Chondrocyte (in vitro differentiated cells): Measurements from ENCODE around the gene KCNA3. TPM values are rescaled to one million over a fixed set of nuclear protein-coding genes. Genes with fewer than 3 reads are reported as not detected.

Experiments
- DNase-seq: peaks from one replicate; pipeline ENCODE4 v3.0.0; 2021; ENCODE audit warnings: mixed read lengths, low spot score
- H3K27ac Mint-ChIP-seq: one replicate; pipeline ENCODE4 v1.8.0; 2021; ENCODE audit warnings: mild to moderate bottlenecking, moderate library complexity, mixed read lengths; ENCODE audit not compliant: unreplicated experiment
- H3K27me3 Mint-ChIP-seq: 2 replicates; pipeline ENCODE4 v1.8.0; 2021; ENCODE audit warnings: low read depth, mixed read lengths
- H3K36me3 Mint-ChIP-seq: 2 replicates; pipeline ENCODE4 v1.8.0; 2021; ENCODE audit warnings: low read depth, mixed read lengths
- H3K4me1 Mint-ChIP-seq: 2 replicates; pipeline ENCODE4 v1.8.0; 2021; ENCODE audit warnings: low read depth, mild to moderate bottlenecking, mixed read lengths
- H3K4me3 Mint-ChIP-seq: one replicate; pipeline ENCODE4 v1.8.0; 2021; ENCODE audit warnings: mild to moderate bottlenecking, moderate library complexity, mixed read lengths; ENCODE audit not compliant: unreplicated experiment
- H3K9me3 Mint-ChIP-seq: 2 replicates; pipeline ENCODE4 v1.8.0; 2021; ENCODE audit warnings: low read depth, mixed read lengths
- total RNA-seq: library from RNA; stranded (reverse); gene quantifications from 3 replicates; pipeline ENCODE4 v1.2.1, GENCODE V29; 2021
- TF ChIP-seq, protein P1 (sequence below): fragments of 200-600 bp; sonication (generic); IDR thresholded peaks from 2 replicates; pipeline ENCODE4 v1.5.0; 2021; ENCODE audit warnings: antibody characterized with exemption, mild to moderate bottlenecking, moderate library complexity

KCNA3 gene
- total RNA-seq, 1 donor from 2014 or later: not detected

DNA sequence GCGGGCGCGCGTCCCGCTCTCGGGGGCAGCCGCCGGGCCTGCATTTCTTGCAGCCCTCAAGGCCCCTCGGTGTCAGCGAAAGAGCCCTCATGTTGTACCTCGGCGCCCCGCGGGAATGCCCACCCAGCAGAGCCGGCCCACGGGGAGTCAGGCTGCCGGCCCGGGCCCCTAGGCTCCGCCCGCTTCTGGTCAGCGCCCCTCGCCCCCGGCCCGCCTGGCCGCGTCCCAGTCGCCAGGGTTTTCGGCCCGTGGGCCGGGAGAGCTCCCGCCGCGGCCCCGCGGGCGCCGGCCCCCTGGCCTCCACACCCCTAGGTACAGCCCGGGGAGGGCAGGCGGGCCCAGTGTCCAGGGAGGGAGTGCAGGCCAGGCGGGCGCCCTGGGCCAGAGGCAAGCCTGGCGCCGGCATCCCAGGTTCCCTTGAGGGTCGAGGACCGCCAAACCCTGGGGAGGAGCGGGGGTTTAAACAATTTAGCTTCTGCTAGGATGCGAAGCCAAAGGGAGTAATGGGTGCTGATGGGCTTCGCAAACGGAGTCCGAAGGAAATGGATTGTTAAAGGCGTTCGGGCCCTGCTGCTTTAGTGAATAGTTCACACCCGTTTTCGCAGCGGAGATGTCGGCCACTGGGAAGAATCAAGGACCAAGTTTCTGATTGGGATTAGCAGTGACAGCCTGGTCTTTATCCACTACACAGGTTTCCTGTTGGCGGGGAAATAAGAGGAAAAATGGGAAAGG, 486 bp upstream of the KCNA3 start:
- Mint-ChIP-seq H3K27ac (no peak overlapping the region), H3K4me3 (peak overlapping the region; percentile 54), H3K27me3 (peaks cover 71% of the 10 kb centered on the region), H3K36me3 (peaks cover 6% of the 10 kb centered on the region), H3K9me3 (no peaks in the 10 kb centered on the region), H3K4me1 (peaks cover 4% of the 10 kb centered on the region)
- TF ChIP-seq, protein P1, sequence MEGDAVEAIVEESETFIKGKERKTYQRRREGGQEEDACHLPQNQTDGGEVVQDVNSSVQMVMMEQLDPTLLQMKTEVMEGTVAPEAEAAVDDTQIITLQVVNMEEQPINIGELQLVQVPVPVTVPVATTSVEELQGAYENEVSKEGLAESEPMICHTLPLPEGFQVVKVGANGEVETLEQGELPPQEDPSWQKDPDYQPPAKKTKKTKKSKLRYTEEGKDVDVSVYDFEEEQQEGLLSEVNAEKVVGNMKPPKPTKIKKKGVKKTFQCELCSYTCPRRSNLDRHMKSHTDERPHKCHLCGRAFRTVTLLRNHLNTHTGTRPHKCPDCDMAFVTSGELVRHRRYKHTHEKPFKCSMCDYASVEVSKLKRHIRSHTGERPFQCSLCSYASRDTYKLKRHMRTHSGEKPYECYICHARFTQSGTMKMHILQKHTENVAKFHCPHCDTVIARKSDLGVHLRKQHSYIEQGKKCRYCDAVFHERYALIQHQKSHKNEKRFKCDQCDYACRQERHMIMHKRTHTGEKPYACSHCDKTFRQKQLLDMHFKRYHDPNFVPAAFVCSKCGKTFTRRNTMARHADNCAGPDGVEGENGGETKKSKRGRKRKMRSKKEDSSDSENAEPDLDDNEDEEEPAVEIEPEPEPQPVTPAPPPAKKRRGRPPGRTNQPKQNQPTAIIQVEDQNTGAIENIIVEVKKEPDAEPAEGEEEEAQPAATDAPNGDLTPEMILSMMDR: no peak
- no peak for DNase-seq

DNA sequence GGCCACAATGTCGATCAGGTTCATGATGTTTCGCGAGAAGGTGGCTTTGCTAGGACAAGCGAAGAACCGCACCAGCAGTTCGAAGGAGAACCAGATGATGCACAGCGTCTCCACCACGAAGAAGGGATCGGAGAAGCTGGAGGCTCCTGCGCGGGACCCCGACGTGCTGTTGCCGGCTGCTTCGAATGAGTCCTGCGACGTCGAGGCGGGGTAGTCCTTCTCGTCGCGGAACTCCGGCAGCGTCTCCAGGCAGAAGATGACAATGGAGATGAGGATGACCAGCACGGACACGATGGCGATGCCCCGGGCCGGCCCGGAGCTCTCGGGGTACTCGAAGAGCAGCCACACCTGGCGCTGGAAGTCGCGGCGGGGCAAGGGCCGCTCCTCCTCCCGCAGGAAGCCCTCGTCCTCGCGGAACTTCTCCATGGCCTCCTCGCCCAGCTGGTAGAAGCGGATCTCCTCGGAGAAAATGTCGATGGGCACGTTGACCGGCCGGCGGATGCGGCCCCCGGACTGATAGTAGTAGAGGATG, 869 bp downstream of the KCNA3 start:
- Mint-ChIP-seq H3K27me3 (peaks cover 67% of the 10 kb centered on the region), H3K27ac (no peak overlapping the region), H3K36me3 (peaks cover 6% of the 10 kb centered on the region), H3K4me3 (peak overlapping the region; percentile 34), H3K9me3 (no peaks in the 10 kb centered on the region), H3K4me1 (peaks cover 4% of the 10 kb centered on the region)
- no peak for DNase-seq
- TF ChIP-seq, protein P1: no peak

DNA sequence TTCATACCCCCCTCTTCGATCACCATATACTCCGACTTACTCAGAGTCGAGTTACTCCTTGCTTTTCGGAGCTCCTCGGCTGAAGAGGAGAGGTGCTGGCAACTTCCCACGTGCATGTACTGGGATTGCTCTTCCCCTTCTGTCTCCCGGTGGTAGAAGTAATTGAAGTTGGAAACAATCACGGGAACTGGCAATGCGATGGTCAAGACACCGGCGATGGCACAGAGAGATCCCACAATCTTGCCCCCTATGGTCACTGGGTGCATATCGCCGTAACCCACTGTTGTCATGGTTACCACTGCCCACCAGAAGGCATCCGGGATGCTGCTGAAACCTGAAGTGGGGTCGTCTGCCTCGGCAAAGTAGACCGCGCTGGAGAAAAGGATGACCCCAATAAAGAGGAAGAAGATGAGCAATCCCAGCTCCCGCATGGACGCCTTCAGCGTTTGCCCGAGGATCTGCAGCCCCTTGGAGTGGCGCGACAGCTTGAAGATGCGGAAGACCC, 1.5 kb downstream of the KCNA3 start:
- TF ChIP-seq, protein P1: no peak
- DNase-seq: no peak
- Mint-ChIP-seq H3K9me3 (no peaks in the 10 kb centered on the region), H3K4me1 (peaks cover 4% of the 10 kb centered on the region), H3K27me3 (peaks cover 66% of the 10 kb centered on the region), H3K4me3 (peak overlapping the region; percentile 34), H3K27ac (no peak overlapping the region), H3K36me3 (peaks cover 6% of the 10 kb centered on the region)

DNA sequence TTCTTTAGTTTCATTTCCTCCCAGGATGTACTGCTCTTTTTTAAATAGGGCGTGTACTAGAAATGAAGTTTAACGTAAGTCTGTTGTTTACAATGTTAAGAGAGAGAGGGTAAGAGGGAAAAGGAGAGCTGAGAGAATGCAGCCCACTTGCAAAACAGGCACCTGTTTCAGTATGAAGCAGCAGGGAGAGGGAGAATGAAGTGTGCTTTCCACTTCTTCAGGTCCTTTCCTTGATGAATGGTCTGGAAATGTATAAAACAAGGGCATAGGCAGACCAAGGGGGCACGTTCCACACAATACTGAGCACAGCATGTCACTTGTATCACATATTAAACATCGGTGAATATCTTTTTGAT, 2.0 kb downstream of the KCNA3 start:
- TF ChIP-seq, protein P1: no peak

DNA sequence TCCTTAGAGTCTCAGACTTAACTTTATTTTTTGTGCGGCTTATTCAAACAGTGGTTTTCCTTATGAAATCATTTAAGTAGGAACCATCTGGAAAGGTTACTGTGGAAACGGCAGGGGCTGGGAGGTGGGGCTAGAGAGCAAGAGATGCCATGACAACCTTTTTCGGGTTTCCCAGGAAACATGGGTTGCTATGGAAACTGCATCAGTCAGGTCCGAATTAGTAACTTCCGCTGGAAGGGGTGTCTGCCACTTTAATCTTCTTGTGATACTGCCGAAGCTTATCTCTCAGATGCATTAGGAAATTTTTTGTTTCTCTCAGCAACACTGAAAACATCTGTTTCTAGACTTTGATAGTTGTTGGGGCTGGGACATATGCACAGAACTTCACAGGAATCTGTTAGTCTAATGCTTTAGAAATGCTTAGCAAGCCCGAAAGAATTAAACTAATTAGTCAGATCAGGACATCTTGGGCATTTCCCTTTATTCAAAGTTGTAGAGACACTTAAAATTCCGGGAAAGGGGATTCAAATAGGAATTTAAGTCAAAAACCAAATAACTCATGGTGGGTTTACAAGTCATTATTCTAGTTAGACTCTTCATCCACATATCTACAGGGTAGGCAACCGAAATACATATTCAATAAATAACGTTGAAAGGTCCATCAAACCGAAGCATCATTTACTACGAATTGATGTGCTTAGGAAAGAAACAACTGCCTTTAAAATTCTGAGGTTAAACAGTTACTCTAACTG, 2.6 kb downstream of the KCNA3 start:
- Mint-ChIP-seq H3K27ac (no peak overlapping the region), H3K4me1 (peaks cover 4% of the 10 kb centered on the region), H3K4me3 (no peak overlapping the region), H3K36me3 (peaks cover 6% of the 10 kb centered on the region), H3K9me3 (no peaks in the 10 kb centered on the region), H3K27me3 (peaks cover 59% of the 10 kb centered on the region)
- TF ChIP-seq, protein P1: no peak
- DNase-seq: no peak

More for the DNA sequence above, 2.0 kb downstream of the KCNA3 start:
- Mint-ChIP-seq H3K27me3 (peaks cover 62% of the 10 kb centered on the region), H3K27ac (no peak overlapping the region), H3K4me1 (peaks cover 4% of the 10 kb centered on the region), H3K36me3 (peaks cover 6% of the 10 kb centered on the region), H3K9me3 (no peaks in the 10 kb centered on the region), H3K4me3 (no peak overlapping the region)
- DNase-seq: no peak
